H9 (cell line): ENCODE data around the gene NPAS3. TPM values are rescaled to one million over a fixed set of nuclear protein-coding genes. Genes with fewer than 3 reads are reported as not detected.
A peak's percentile ranks its signal among the peaks of the same experiment; 100 is the strongest.

Experiments
- DNase-seq: peaks from one replicate; pipeline ENCODE4 v3.0.0-alpha.2; 2017
- H2AFZ ChIP-seq: one replicate; pipeline ENCODE4 v1.6.1; 2013; ENCODE audit warnings: mild to moderate bottlenecking, low read length, control low read depth, moderate library complexity
- H2AK5ac ChIP-seq: 2 replicates; pipeline ENCODE4 v1.6.1; 2013; ENCODE audit warnings: low read length, control low read depth, mixed read lengths; ENCODE audit not compliant: insufficient read length
- H2BK120ac ChIP-seq: one replicate; pipeline ENCODE4 v1.6.1; 2013; ENCODE audit warnings: low read depth, mild to moderate bottlenecking, low read length, control low read depth, inconsistent platforms; ENCODE audit not compliant: poor library complexity, severe bottlenecking
- H2BK12ac ChIP-seq: 2 replicates; pipeline ENCODE4 v1.6.1; 2013; ENCODE audit warnings: low read length, control low read depth, mixed read lengths, low read depth; ENCODE audit not compliant: insufficient read length
- H2BK15ac ChIP-seq: 2 replicates; pipeline ENCODE4 v1.6.1; 2013; ENCODE audit warnings: low read depth, low read length, control low read depth
- H2BK20ac ChIP-seq: one replicate; pipeline ENCODE4 v1.6.1; 2013; ENCODE audit warnings: low read depth, mild to moderate bottlenecking, low read length, control low read depth, inconsistent platforms; ENCODE audit not compliant: poor library complexity, severe bottlenecking
- H2BK5ac ChIP-seq: 2 replicates; pipeline ENCODE4 v1.6.1; 2013; ENCODE audit warnings: low read length, control low read depth, mixed read lengths; ENCODE audit not compliant: insufficient read length
- H3K14ac ChIP-seq: 2 replicates; pipeline ENCODE4 v1.6.1; 2013; ENCODE audit warnings: low read length, control low read depth; ENCODE audit not compliant: insufficient read depth
- H3K18ac ChIP-seq: 2 replicates; pipeline ENCODE4 v1.6.1; 2013; ENCODE audit warnings: low read depth, mild to moderate bottlenecking, mixed read lengths, low read length, control low read depth; ENCODE audit not compliant: insufficient read length
- H3K23ac ChIP-seq: 2 replicates; pipeline ENCODE4 v1.6.1; 2013; ENCODE audit warnings: low read length, control low read depth, mixed read lengths, low read depth; ENCODE audit not compliant: insufficient read length
- H3K23me2 ChIP-seq: 2 replicates; pipeline ENCODE4 v1.6.1; 2013; ENCODE audit warnings: low read depth, mild to moderate bottlenecking, mixed read lengths, low read length, control low read depth; ENCODE audit not compliant: insufficient read length, poor library complexity, severe bottlenecking
- H3K27ac ChIP-seq: 2 replicates; pipeline ENCODE4 v1.5.1; 2013; ENCODE audit warnings: low read length, control low read depth, mixed read lengths, low read depth; ENCODE audit not compliant: insufficient read length
- H3K27me3 ChIP-seq: 2 replicates; pipeline ENCODE4 v1.6.1; 2013; ENCODE audit warnings: low read length, control low read depth, inconsistent platforms; ENCODE audit not compliant: insufficient read depth
- H3K4ac ChIP-seq: 2 replicates; pipeline ENCODE4 v1.6.1; 2013; ENCODE audit warnings: low read depth, mild to moderate bottlenecking, control low read depth, inconsistent platforms, low read length, moderate library complexity
- H3K4me1 ChIP-seq: 2 replicates; pipeline ENCODE4 v1.6.1; 2013; ENCODE audit warnings: low read length, control low read depth, inconsistent platforms; ENCODE audit not compliant: insufficient read depth
- H3K4me2 ChIP-seq: 2 replicates; pipeline ENCODE4 v1.6.1; 2013; ENCODE audit warnings: low read length, control low read depth, mixed read lengths; ENCODE audit not compliant: insufficient read length, insufficient read depth
- H3K56ac ChIP-seq: 2 replicates; pipeline ENCODE4 v1.6.1; 2013; ENCODE audit warnings: low read depth, mild to moderate bottlenecking, mixed read lengths, low read length, control low read depth; ENCODE audit not compliant: insufficient read length
- H3K79me1 ChIP-seq: 2 replicates; pipeline ENCODE4 v1.6.1; 2013; ENCODE audit warnings: low read depth, mild to moderate bottlenecking, moderate library complexity, low read length, control low read depth, inconsistent platforms; ENCODE audit not compliant: insufficient read depth, poor library complexity, severe bottlenecking
- H3K79me2 ChIP-seq: 2 replicates; pipeline ENCODE4 v1.6.1; 2013; ENCODE audit warnings: low read length, control low read depth, inconsistent platforms; ENCODE audit not compliant: insufficient read depth
- H3K9ac ChIP-seq: 2 replicates; pipeline ENCODE4 v1.6.1; 2013; ENCODE audit warnings: low read length, control low read depth, mixed read lengths; ENCODE audit not compliant: insufficient read length; ENCODE audit errors: extremely low read depth
- H3K9me3 ChIP-seq: one replicate; pipeline ENCODE4 v1.6.1; 2013; ENCODE audit warnings: low read depth, low read length, inconsistent platforms; ENCODE audit not compliant: control insufficient read depth
- H3T11ph ChIP-seq: one replicate; pipeline ENCODE4 v1.6.1; 2013; ENCODE audit warnings: mild to moderate bottlenecking, low read length, control low read depth, inconsistent platforms
- H4K20me1 ChIP-seq: one replicate; pipeline ENCODE4 v1.6.1; 2013; ENCODE audit not compliant: control insufficient read depth, insufficient read length, insufficient read depth
- H4K5ac ChIP-seq: 2 replicates; pipeline ENCODE4 v1.6.1; 2013; ENCODE audit warnings: low read depth, mild to moderate bottlenecking, mixed read lengths, low read length, control low read depth; ENCODE audit not compliant: insufficient read length
- H4K8ac ChIP-seq: replicated peaks from 2 replicates; pipeline ENCODE4 v1.6.1; 2013; ENCODE audit warnings: low read length, control low read depth, mixed read lengths, low read depth; ENCODE audit not compliant: insufficient read length
- H4K91ac ChIP-seq: 2 replicates; pipeline ENCODE4 v1.6.1; 2013; ENCODE audit warnings: low read depth, mild to moderate bottlenecking, moderate library complexity, mixed read lengths, low read length, control low read depth; ENCODE audit not compliant: insufficient read length
- H3K27ac Mint-ChIP-seq, 3 experiments: 2 replicates in 2 of 3; 3 replicates in 1 of 3; pipeline ENCODE4 v1.8.0; 2020 to 2021; ENCODE audit warnings: mixed read lengths in 3 of 3, mild to moderate bottlenecking in 1 of 3, moderate library complexity in 1 of 3
- H3K27me3 Mint-ChIP-seq: 2 replicates; pipeline ENCODE4 v1.8.0; 2021; ENCODE audit warnings: low read depth, mild to moderate bottlenecking, moderate library complexity, mixed read lengths
- H3K36me3 Mint-ChIP-seq, 3 experiments: 2 replicates in 2 of 3; 3 replicates in 1 of 3; pipeline ENCODE4 v1.8.0; 2020 to 2021; ENCODE audit warnings: low read depth in 3 of 3, mixed read lengths in 3 of 3; ENCODE audit not compliant: insufficient read depth in 1 of 3
- H3K4me1 Mint-ChIP-seq, 2 experiments: 2 replicates each; pipeline ENCODE4 v1.8.0; 2020; ENCODE audit warnings: mixed read lengths in 2 of 2
- H3K4me3 Mint-ChIP-seq, 2 experiments: 2 replicates in 1 of 2; 3 replicates in 1 of 2; pipeline ENCODE4 v1.8.0; 2020 to 2021; ENCODE audit warnings: mild to moderate bottlenecking in 2 of 2, mixed read lengths in 2 of 2, moderate library complexity in 1 of 2
- H3K9me3 Mint-ChIP-seq, 2 experiments: 2 replicates in 1 of 2; 3 replicates in 1 of 2; pipeline ENCODE4 v1.8.0; 2020; ENCODE audit warnings: mild to moderate bottlenecking in 2 of 2, mixed read lengths in 2 of 2, moderate library complexity in 1 of 2
- CTCF ChIP-seq: fragments of 200-600 bp; sonication (generic); conservative IDR thresholded peaks from 3 replicates; pipeline ENCODE4 v1.8.0; 2021; ENCODE audit warnings: antibody characterized with exemption, mild to moderate bottlenecking
- total RNA-seq: library from RNA; stranded (reverse); gene quantifications from 2 replicates; pipeline ENCODE4 v1.2.1, GENCODE V29; 2021

NPAS3 gene
- total RNA-seq, 1 experiment from 2014 or later: 0.17 TPM

GRCh38 chr14:32998433-32998832 lies 59.8 kb downstream of the NPAS3 start:
- Histone ChIP-seq H3K79me1 (no peaks in the 10 kb centered on the region), H2BK5ac (no peak overlapping the region), H2BK15ac (no peak overlapping the region), H4K91ac (no peak overlapping the region), H4K20me1 (no peaks in the 10 kb centered on the region), H3K27ac (no peak overlapping the region), H3K18ac (no peak overlapping the region), H3K23ac (no peak overlapping the region), H2BK120ac (no peak overlapping the region), H4K8ac (no peak overlapping the region), H3K27me3 (no peaks in the 10 kb centered on the region), H3K4ac (no peak overlapping the region), H3K79me2 (no peaks in the 10 kb centered on the region), H3K4me1 (no peaks in the 10 kb centered on the region), H2BK12ac (no peak overlapping the region), H3K9ac (no peak overlapping the region), H3K9me3 (no peaks in the 10 kb centered on the region), H3K23me2 (no peaks in the 10 kb centered on the region), H4K5ac (no peak overlapping the region), H2AFZ (no peak overlapping the region), H2AK5ac (no peak overlapping the region), H2BK20ac (no peak overlapping the region), H3K56ac (no peak overlapping the region), H3K14ac (no peak overlapping the region), H3K4me2 (no peak overlapping the region), H3T11ph (no peak overlapping the region)
- Mint-ChIP-seq H3K9me3 (peaks cover 24 to 26% of the 10 kb centered on the region in 2 experiments), H3K36me3 (peaks cover 10 to 25% (median 12%) of the 10 kb centered on the region in 3 experiments), H3K4me1 (peaks cover 0 to 4% of the 10 kb centered on the region in 2 experiments; a peak in 3 of 4 replicates), H3K4me3 (no peak overlapping the region), H3K27me3 (no peaks in the 10 kb centered on the region), H3K27ac (no peak overlapping the region; a peak in 1 of 7 replicates)
- peak; percentile 67 for TF ChIP-seq CTCF
- DNase-seq: no peak
